ENCODE results near the gene TET1. TPM values are rescaled to one million over a fixed set of nuclear protein-coding genes. Genes with fewer than 3 reads are reported as not detected.
A peak's percentile ranks its signal among the peaks of the same experiment; 100 is the strongest.

TET1 gene
- total and polyA plus RNA-seq, 2 of the 13 experiments (the other 11 are each of a cell fraction or from before 2014, with no cell fraction given): 6.9 to 7.3 TPM

- TF ChIP-seq ZNF281 (CRISPR knock-in tag; IDR thresholded peaks at IDR 0.05; ENCODE audit: borderline replicate concordance): peak; percentile 37; the same call in 1 of the 2 replicates
- TF ChIP-seq ZNF512 (CRISPR knock-in tag; IDR thresholded peaks at IDR 0.05): 0 out of 2 replicates have a peak, but pooled peaks have one; percentile 71
- TF ChIP-seq NFATC3 (CRISPR knock-in tag; IDR thresholded peaks at IDR 0.05): no peak
- TF ChIP-seq ZNF879 (CRISPR knock-in tag; IDR thresholded peaks at IDR 0.05): no peak
- TF ChIP-seq BCL6 (CRISPR knock-in tag; IDR thresholded peaks at IDR 0.05): peak; percentile 95
- TF ChIP-seq WIZ (CRISPR knock-in tag; IDR thresholded peaks at IDR 0.05): no peak
- TF ChIP-seq ZNF792 (CRISPR knock-in tag; IDR thresholded peaks at IDR 0.05): peak; percentile 50; the same call in 1 of the 2 replicates
- TF ChIP-seq KIAA2018 (CRISPR knock-in tag; IDR thresholded peaks at IDR 0.05; ENCODE audit: borderline replicate concordance): no peak
- no peak for TF ChIP-seq POLR2AphosphoS5 (IDR thresholded peaks at IDR 0.05; ENCODE audit: low read depth, low read length)
- no peak for TF ChIP-seq ZNF460 (CRISPR knock-in tag; IDR thresholded peaks at IDR 0.05; ENCODE audit: borderline replicate concordance)
- TF ChIP-seq NR2C2 (CRISPR knock-in tag; IDR thresholded peaks at IDR 0.05; ENCODE audit: borderline replicate concordance): no peak
- TF ChIP-seq ZNF550 (CRISPR knock-in tag; IDR thresholded peaks at IDR 0.05; ENCODE audit: borderline replicate concordance): no peak
- peak; percentile 36; the same call in 1 of the 2 replicates for TF ChIP-seq SAP130 (CRISPR knock-in tag; IDR thresholded peaks at IDR 0.05; ENCODE audit: low read depth)
Observed at GRCh38 chr10:68562661-68563570, 2.8 kb downstream of the TET1 start (continued).

Measured in HepG2 (cell line).